Ovary (tissue), 3 donors: ENCODE measurements around the gene CLIC3.

Experiments
- CTCF ChIP-seq, 3 donors: fragments of 450-650 bp in 2 of 3; fragments of 200-600 bp in 1 of 3; IDR thresholded peaks; one replicate each; pipeline versions ENCODE4 v1.5.1 to v1.8.0; 2016 to 2022; ENCODE audit warnings: antibody characterized with exemption in 3 of 3, mild to moderate bottlenecking in 1 of 3
- EP300 ChIP-seq: sonication (generic); formaldehyde crosslinking; IDR thresholded peaks from one replicate; pipeline ENCODE4 v1.6.1; 2017; ENCODE audit warnings: antibody characterized with exemption
- POLR2A ChIP-seq: fragments of 450-650 bp; IDR thresholded peaks from one replicate; pipeline ENCODE4 v1.6.1; 2017; ENCODE audit warnings: antibody characterized with exemption, mild to moderate bottlenecking, moderate library complexity
- donor health status: DM: no; HTN: no; CAD: no.

GRCh38 chr9:136953771-136954269 is 42.5 kb downstream of the CLIC3 start:
- TF ChIP-seq CTCF (IDR thresholded peaks at IDR 0.05) (no peak), EP300 (no peak), POLR2A (no peak)
